ENCODE data around the gene IGFN1.

- TF ChIP-seq EP300 (IDR thresholded peaks at IDR 0.05): no peak
- no peak for TF ChIP-seq POLR2A (IDR thresholded peaks at IDR 0.05)
- TF ChIP-seq CTCF (IDR thresholded peaks at IDR 0.05): no peak
These were observed 46.6 kb upstream of the IGFN1 start for GRCh38 chr1:201143726-201144635.
